Endothelial cell (in vitro differentiated cells): Measurements from ENCODE around the gene SGCD. TPM values are rescaled to one million over a fixed set of nuclear protein-coding genes. Genes with fewer than 3 reads are reported as not detected.

ENCODE experiments used
- DNase-seq: peaks from one replicate; pipeline ENCODE4 v3.0.0; 2021; ENCODE audit warnings: low spot score
- H3K27ac Mint-ChIP-seq: one replicate; pipeline ENCODE4 v1.8.0; 2021; ENCODE audit warnings: mixed read lengths, inconsistent platforms; ENCODE audit not compliant: unreplicated experiment
- H3K27me3 Mint-ChIP-seq: one replicate; pipeline ENCODE4 v1.8.0; 2021; ENCODE audit warnings: mild to moderate bottlenecking, moderate library complexity, mixed read lengths, inconsistent platforms; ENCODE audit not compliant: unreplicated experiment
- H3K36me3 Mint-ChIP-seq: one replicate; pipeline ENCODE4 v1.8.0; 2021; ENCODE audit warnings: mild to moderate bottlenecking, low read depth, mixed read lengths, inconsistent platforms; ENCODE audit not compliant: unreplicated experiment
- H3K4me1 Mint-ChIP-seq: one replicate; pipeline ENCODE4 v1.8.0; 2021; ENCODE audit warnings: mild to moderate bottlenecking, mixed read lengths, inconsistent platforms; ENCODE audit not compliant: unreplicated experiment
- H3K4me3 Mint-ChIP-seq: one replicate; pipeline ENCODE4 v1.8.0; 2021; ENCODE audit warnings: mild to moderate bottlenecking, mixed read lengths, inconsistent platforms; ENCODE audit not compliant: unreplicated experiment
- H3K9me3 Mint-ChIP-seq: one replicate; pipeline ENCODE4 v1.8.0; 2021; ENCODE audit warnings: mixed read lengths, inconsistent platforms; ENCODE audit not compliant: unreplicated experiment
- total RNA-seq: library from RNA; stranded (reverse); fragmentation: NEBNext Ultra II Directional; extraction: Animal tissue kit (Norgen Biotek cat#: 25700); gene quantifications from one replicate; pipeline ENCODE4 v1.2.1, GENCODE V29; 2021; ENCODE audit not compliant: unreplicated experiment
- TF ChIP-seq, protein P1 (sequence below): fragments of 200-600 bp; sonication (generic); IDR thresholded peaks from one replicate; pipeline ENCODE4 v1.5.0; 2021; ENCODE audit warnings: antibody characterized with exemption; ENCODE audit not compliant: unreplicated experiment

The SGCD gene
- total RNA-seq, 1 donor from 2014 or later, result 1.2 TPM

DNA sequence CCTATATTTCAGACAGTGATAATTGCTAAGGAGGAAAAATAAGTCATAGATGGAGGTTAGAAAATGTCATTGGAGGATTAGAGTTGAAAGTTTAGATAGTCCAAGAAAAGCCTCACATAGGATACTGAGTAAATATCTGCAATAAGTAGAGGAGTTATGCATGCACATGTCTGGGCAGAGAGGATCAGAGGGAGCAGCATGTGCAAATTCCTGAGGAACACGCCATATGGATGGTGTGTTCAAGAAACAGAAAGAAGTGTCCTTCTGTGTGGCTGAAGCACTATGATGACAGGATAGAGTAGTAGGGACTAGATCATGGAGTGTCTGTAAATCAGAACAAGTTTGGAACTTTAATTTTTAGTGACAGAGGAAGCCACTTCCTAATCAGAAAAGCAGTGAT, 52.2 kb downstream of the SGCD start:
- H3K36me3 Mint-ChIP-seq, result no peaks in the 10 kb centered on the region
- DNase-seq, result no peak
- TF ChIP-seq, protein P1, sequence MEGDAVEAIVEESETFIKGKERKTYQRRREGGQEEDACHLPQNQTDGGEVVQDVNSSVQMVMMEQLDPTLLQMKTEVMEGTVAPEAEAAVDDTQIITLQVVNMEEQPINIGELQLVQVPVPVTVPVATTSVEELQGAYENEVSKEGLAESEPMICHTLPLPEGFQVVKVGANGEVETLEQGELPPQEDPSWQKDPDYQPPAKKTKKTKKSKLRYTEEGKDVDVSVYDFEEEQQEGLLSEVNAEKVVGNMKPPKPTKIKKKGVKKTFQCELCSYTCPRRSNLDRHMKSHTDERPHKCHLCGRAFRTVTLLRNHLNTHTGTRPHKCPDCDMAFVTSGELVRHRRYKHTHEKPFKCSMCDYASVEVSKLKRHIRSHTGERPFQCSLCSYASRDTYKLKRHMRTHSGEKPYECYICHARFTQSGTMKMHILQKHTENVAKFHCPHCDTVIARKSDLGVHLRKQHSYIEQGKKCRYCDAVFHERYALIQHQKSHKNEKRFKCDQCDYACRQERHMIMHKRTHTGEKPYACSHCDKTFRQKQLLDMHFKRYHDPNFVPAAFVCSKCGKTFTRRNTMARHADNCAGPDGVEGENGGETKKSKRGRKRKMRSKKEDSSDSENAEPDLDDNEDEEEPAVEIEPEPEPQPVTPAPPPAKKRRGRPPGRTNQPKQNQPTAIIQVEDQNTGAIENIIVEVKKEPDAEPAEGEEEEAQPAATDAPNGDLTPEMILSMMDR, result no peak
- no peak overlapping the region for H3K27ac Mint-ChIP-seq
- no peaks in the 10 kb centered on the region for H3K4me1 Mint-ChIP-seq
- H3K4me3 Mint-ChIP-seq, result no peak overlapping the region
- H3K9me3 Mint-ChIP-seq, result no peaks in the 10 kb centered on the region
- H3K27me3 Mint-ChIP-seq, result no peaks in the 10 kb centered on the region

DNA sequence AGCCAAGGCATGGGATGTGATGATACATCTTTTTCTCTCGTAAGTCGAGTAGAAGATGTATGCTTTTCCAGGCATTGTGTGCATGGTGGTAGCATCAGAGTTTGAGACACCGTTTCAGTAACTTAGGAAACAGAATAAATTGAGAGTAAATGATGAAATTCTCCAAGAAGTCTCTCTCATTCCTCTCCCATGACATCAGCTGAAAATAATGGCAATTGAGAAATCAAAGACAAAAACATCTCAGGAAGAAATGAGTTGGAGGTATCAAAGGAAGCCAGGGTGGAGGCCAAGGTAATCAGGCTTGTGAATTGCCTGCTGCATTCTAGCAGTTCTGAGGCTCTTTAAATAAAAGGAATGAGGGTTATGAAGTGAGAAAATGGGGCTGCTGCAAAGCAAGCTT, 53.9 kb downstream of the SGCD start:
- Mint-ChIP-seq H3K36me3 (no peaks in the 10 kb centered on the region), H3K4me1 (no peaks in the 10 kb centered on the region), H3K4me3 (no peak overlapping the region), H3K27ac (no peak overlapping the region), H3K9me3 (no peaks in the 10 kb centered on the region), H3K27me3 (no peaks in the 10 kb centered on the region)
- no peak for DNase-seq
- TF ChIP-seq, protein P1, result no peak

DNA sequence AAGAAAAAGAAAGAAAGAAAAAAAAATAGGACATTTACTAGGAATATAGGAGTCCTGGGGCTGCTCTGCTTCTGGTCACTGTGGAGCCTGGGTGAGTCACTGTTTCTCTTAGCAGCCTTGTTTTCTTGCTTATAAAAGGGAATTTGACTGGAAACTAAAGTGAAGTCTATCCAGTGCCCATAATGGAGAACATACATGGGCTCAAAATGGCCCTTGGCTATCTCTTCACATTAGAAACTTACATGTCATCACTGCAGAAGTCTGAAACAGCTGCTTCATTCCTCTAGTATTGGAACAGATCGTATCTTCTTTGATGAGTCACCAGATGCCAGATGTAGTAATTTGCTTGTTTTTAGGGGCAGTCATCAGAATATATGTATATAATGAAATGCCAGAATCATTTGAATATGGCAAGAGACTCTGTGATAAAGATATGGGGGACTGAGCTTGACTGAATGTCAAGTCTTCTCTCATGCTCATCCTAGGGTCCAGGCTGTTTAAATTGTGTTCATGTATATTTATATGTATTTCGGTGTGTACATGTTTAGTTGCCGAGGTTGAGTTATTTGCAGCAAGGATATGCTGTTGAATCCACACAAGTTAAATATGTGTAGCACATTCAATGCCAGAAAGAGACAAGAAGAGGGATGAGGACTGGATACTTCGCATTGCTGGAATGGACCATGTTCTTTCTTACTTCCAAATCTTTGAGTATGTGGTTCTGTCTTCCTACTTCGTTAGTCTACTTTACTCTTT, 56.7 kb downstream of the SGCD start:
- H3K27ac Mint-ChIP-seq, result no peak overlapping the region
- DNase-seq, result no peak

DNA sequence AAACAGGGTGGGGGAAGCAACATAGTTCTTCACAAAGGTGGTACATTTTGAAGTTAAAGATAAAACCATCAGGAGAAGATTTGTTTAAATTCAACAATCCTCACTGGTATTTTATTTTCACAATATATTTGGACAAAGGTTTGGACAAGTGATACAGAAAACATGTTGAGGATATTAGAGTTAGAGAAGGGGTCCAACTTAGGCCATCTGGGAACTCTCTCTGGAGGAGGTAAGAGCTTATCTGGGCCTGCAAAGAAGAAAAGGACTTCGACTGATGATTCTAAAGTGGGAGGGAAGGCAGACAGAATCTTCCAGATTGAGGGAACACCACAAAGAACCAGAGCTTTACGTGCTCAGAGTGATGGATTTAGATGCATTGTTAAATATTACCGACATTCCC, 58.5 kb downstream of the SGCD start:
- Mint-ChIP-seq H3K4me3 (no peak overlapping the region), H3K27ac (no peak overlapping the region), H3K4me1 (no peaks in the 10 kb centered on the region), H3K27me3 (no peaks in the 10 kb centered on the region), H3K9me3 (no peaks in the 10 kb centered on the region), H3K36me3 (no peaks in the 10 kb centered on the region)
- no peak for DNase-seq
- TF ChIP-seq, protein P1, result no peak

More for the DNA sequence above, 56.7 kb downstream of the SGCD start:
- Mint-ChIP-seq H3K4me3 (no peak overlapping the region), H3K4me1 (no peaks in the 10 kb centered on the region), H3K36me3 (no peaks in the 10 kb centered on the region), H3K27me3 (no peaks in the 10 kb centered on the region), H3K9me3 (no peaks in the 10 kb centered on the region)
- TF ChIP-seq, protein P1, result no peak

DNA sequence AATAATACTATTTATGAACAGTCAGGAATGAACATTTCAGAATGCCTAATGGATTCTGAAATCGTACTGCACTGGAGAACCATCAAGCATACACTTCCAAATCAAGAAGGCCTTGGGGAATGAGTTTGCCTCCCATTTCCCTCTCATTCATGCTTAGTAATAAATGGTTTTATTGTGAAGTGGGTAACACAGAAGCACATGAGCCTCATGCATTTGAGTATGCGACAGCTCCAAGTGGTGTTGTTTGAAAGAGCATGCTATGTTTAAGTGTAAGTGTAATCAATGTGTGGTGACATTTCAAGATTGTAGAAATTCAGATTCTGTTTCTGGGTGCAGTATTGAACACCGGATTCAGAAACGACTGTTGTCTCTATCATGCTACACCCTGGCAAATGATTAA, 60.0 kb downstream of the SGCD start:
- Mint-ChIP-seq H3K4me1 (no peaks in the 10 kb centered on the region), H3K27ac (no peak overlapping the region), H3K36me3 (no peaks in the 10 kb centered on the region), H3K9me3 (no peaks in the 10 kb centered on the region), H3K4me3 (no peak overlapping the region), H3K27me3 (no peaks in the 10 kb centered on the region)
- no peak for DNase-seq
- TF ChIP-seq, protein P1, result no peak
